DMS114 treated with DMSO at 0.1 percent for 48 hours (cell line): ENCODE results near the gene COL18A1.
"Not testable (repeated sequence)": the region's sequence is repeated elsewhere in the genome, so short reads cannot be mapped to it uniquely, and the experiment has no call there.

ENCODE experiments used
- DNase-seq: peaks from one replicate; lab custom pipeline; 2025; ENCODE audit not compliant: unreplicated experiment; lab: John Stamatoyannopoulos, UW

The COL18A1 gene

GRCh38 chr21:45491056-45491455, 86.1 kb downstream of the COL18A1 start:
- DNase-seq, result no peak

- DNase-seq, result no peak
Observed at GRCh38 chr21:45491623-45492022, 86.7 kb downstream of the COL18A1 start.

- no peak for DNase-seq
Observed at GRCh38 chr21:45492765-45493164, 87.8 kb downstream of the COL18A1 start.

GRCh38 chr21:45493401-45494001, 88.5 kb downstream of the COL18A1 start:
- DNase-seq, result no peak

- no peak for DNase-seq
Observed at GRCh38 chr21:45494135-45494850, 89.3 kb downstream of the COL18A1 start.

GRCh38 chr21:45494851-45495680, 90.1 kb downstream of the COL18A1 start:
- no peak for DNase-seq

GRCh38 chr21:45496151-45496967, 91.4 kb downstream of the COL18A1 start:
- no peak for DNase-seq

- no peak for DNase-seq
Observed at GRCh38 chr21:45496968-45497845, 92.2 kb downstream of the COL18A1 start.

GRCh38 chr21:45497846-45498645, 93.1 kb downstream of the COL18A1 start:
- no peak for DNase-seq

GRCh38 chr21:45498646-45499000, 93.7 kb downstream of the COL18A1 start:
- DNase-seq, result no peak

- DNase-seq, result no peak
Observed at GRCh38 chr21:45499201-45499750, 94.3 kb downstream of the COL18A1 start.

GRCh38 chr21:45499970-45500577, 95.1 kb downstream of the COL18A1 start:
- no peak for DNase-seq

GRCh38 chr21:45501081-45502005, 96.4 kb downstream of the COL18A1 start:
- DNase-seq, result not testable (repeated sequence)

- DNase-seq, result no peak
Observed at GRCh38 chr21:45502006-45502345, 97.0 kb downstream of the COL18A1 start.

GRCh38 chr21:45502600-45502999, 97.6 kb downstream of the COL18A1 start:
- no peak for DNase-seq

GRCh38 chr21:45503226-45503625, 98.3 kb downstream of the COL18A1 start:
- DNase-seq, result not testable (repeated sequence)

GRCh38 chr21:45504021-45504515, 99.1 kb downstream of the COL18A1 start:
- DNase-seq, result no peak
